Liver (tissue), 3 donors: ENCODE results near the gene DNAJC5G.

Experiments
- GABPA ChIP-seq, 2 donors: IDR thresholded peaks in 1 of 2; conservative IDR thresholded peaks in 1 of 2; 2 replicates each; pipeline ENCODE4 v1.6.1; 2016; ENCODE audit warnings: antibody characterized with exemption in 2 of 2, mild to moderate bottlenecking in 1 of 2, moderate library complexity in 1 of 2
- HNF4A ChIP-seq, 2 donors: conservative IDR thresholded peaks; 2 replicates each; pipeline ENCODE4 v1.6.1; 2016; ENCODE audit warnings: antibody characterized with exemption in 2 of 2, mild to moderate bottlenecking in 2 of 2
- HNF4G ChIP-seq: IDR thresholded peaks from 2 replicates; pipeline ENCODE4 v1.6.1; 2016; ENCODE audit warnings: antibody characterized with exemption
- JUND ChIP-seq, 2 donors: IDR thresholded peaks; 2 replicates each; pipeline ENCODE4 v1.6.1; 2016; ENCODE audit warnings: antibody characterized with exemption in 2 of 2
- NR2F2 ChIP-seq: IDR thresholded peaks from 2 replicates; pipeline ENCODE4 v1.6.1; 2016; ENCODE audit warnings: antibody characterized with exemption
- RAD21 ChIP-seq, 2 donors: IDR thresholded peaks; 2 replicates each; pipeline ENCODE4 v1.6.1; 2016; ENCODE audit warnings: antibody characterized with exemption in 2 of 2, mild to moderate bottlenecking in 2 of 2
- REST ChIP-seq: IDR thresholded peaks from 2 replicates; pipeline ENCODE4 v1.6.1; 2016; ENCODE audit warnings: antibody characterized with exemption, mild to moderate bottlenecking
- RXRA ChIP-seq, 2 donors: IDR thresholded peaks; 2 replicates each; pipeline ENCODE4 v1.6.1; 2017 to 2018; ENCODE audit warnings: antibody characterized with exemption in 2 of 2, mild to moderate bottlenecking in 1 of 2
- SP1 ChIP-seq: IDR thresholded peaks from 2 replicates; pipeline ENCODE4 v1.6.1; 2018; ENCODE audit warnings: antibody characterized with exemption, mild to moderate bottlenecking
- TAF1 ChIP-seq: conservative IDR thresholded peaks from 2 replicates; pipeline ENCODE4 v1.6.1; 2016; ENCODE audit warnings: antibody characterized with exemption, mild to moderate bottlenecking
- YY1 ChIP-seq: IDR thresholded peaks from 2 replicates; pipeline ENCODE4 v1.6.1; 2016; ENCODE audit warnings: antibody characterized with exemption, mild to moderate bottlenecking
- TF ChIP-seq, protein P1 (sequence below): fragments of 150-350 bp; IDR thresholded peaks from 2 replicates; pipeline ENCODE4 v1.5.1; 2017; ENCODE audit warnings: improper control_type of control experiment, low read depth, low read length; ENCODE audit not compliant: missing input control
- TF ChIP-seq, protein P2 (sequence below): IDR thresholded peaks from 2 replicates; pipeline ENCODE4 v1.6.1; 2016; ENCODE audit warnings: antibody characterized with exemption
- donor health status: healthy.
- donor health status: healthy.

DNA sequence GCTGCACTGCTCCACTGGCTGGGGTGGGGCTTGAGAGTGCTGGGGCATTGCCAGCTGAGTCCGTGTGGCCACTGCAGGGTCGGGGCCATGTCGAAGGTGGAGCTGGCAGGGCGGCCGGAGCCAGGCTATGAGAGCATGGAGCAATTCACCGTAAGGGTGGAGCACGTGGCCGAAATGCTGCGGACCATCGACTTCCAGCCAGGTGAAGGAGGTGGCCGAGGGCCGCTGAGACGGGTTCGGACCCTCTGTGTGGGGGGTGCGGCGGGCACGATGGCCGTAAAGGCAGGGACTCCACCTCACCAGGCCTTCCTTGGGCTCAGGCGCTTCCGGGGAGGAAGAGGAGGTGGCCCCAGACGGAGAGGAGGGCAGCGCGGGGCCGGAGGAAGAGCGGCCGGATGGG lies 30.9 kb downstream of the DNAJC5G start:
- TF ChIP-seq SP1, result no peak
- TF ChIP-seq YY1, result no peak
- TF ChIP-seq TAF1, result no peak
- TF ChIP-seq, protein P1, sequence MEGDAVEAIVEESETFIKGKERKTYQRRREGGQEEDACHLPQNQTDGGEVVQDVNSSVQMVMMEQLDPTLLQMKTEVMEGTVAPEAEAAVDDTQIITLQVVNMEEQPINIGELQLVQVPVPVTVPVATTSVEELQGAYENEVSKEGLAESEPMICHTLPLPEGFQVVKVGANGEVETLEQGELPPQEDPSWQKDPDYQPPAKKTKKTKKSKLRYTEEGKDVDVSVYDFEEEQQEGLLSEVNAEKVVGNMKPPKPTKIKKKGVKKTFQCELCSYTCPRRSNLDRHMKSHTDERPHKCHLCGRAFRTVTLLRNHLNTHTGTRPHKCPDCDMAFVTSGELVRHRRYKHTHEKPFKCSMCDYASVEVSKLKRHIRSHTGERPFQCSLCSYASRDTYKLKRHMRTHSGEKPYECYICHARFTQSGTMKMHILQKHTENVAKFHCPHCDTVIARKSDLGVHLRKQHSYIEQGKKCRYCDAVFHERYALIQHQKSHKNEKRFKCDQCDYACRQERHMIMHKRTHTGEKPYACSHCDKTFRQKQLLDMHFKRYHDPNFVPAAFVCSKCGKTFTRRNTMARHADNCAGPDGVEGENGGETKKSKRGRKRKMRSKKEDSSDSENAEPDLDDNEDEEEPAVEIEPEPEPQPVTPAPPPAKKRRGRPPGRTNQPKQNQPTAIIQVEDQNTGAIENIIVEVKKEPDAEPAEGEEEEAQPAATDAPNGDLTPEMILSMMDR, result no peak
- no peak for TF ChIP-seq GABPA (IDR thresholded peaks at IDR 0.05 in 1 of 2, conservative IDR thresholded peaks at IDR 0.05 in 1 of 2)
- TF ChIP-seq HNF4A (conservative IDR thresholded peaks at IDR 0.05), result no peak
- TF ChIP-seq NR2F2, result no peak
- TF ChIP-seq JUND (IDR thresholded peaks at IDR 0.05), result no peak
- no peak for TF ChIP-seq RAD21 (IDR thresholded peaks at IDR 0.05)
- TF ChIP-seq RXRA (IDR thresholded peaks at IDR 0.05), result no peak
- TF ChIP-seq REST, result no peak
- TF ChIP-seq HNF4G, result no peak
- TF ChIP-seq, protein P2, sequence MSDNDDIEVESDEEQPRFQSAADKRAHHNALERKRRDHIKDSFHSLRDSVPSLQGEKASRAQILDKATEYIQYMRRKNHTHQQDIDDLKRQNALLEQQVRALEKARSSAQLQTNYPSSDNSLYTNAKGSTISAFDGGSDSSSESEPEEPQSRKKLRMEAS, result no peak
